Endothelial cell of umbilical vein (primary cell): ENCODE data around the gene TREX2.

Experiments
- EZH2 ChIP-seq: IDR thresholded peaks from 2 replicates; pipeline ENCODE4 v1.6.1; 2012; ENCODE audit warnings: borderline replicate concordance, low read depth, mild to moderate bottlenecking, moderate library complexity, low read length, inconsistent platforms; ENCODE audit not compliant: severe bottlenecking
- FOS ChIP-seq: IDR thresholded peaks from 2 replicates; pipeline ENCODE4 v1.6.1; 2011; ENCODE audit warnings: mild to moderate bottlenecking, low read length, moderate library complexity, borderline replicate concordance; ENCODE audit not compliant: insufficient read depth
- GATA2 ChIP-seq: IDR thresholded peaks from 2 replicates; pipeline ENCODE4 v1.7.0; 2011; ENCODE audit warnings: low read depth, mild to moderate bottlenecking, moderate library complexity, mixed read lengths, low read length; ENCODE audit not compliant: insufficient read length, insufficient read depth
- JUN ChIP-seq: IDR thresholded peaks from 2 replicates; pipeline ENCODE4 v1.6.1; 2011; ENCODE audit warnings: borderline replicate concordance, low read depth; ENCODE audit not compliant: insufficient read length, insufficient read depth
- MYC ChIP-seq: IDR thresholded peaks from one replicate; pipeline ENCODE4 v1.6.1; 2011; ENCODE audit warnings: mild to moderate bottlenecking, low read depth, low read length
- POLR2A ChIP-seq: IDR thresholded peaks from 2 replicates; pipeline ENCODE4 v1.6.1; 2012; ENCODE audit warnings: low read depth, mild to moderate bottlenecking, control low read depth, low read length
- POLR2AphosphoS5 ChIP-seq: IDR thresholded peaks from 2 replicates; pipeline ENCODE4 v1.6.1; 2012; ENCODE audit warnings: low read depth, mild to moderate bottlenecking, control low read depth, low read length, moderate library complexity; ENCODE audit not compliant: insufficient read depth
- TF ChIP-seq, protein P1 (sequence below), 2 donors: IDR thresholded peaks; 1 replicate in 1 of 2; 2 replicates in 1 of 2; pipeline ENCODE4 v1.5.1; 2011; ENCODE audit warnings: low read length in 2 of 2, mild to moderate bottlenecking in 2 of 2, moderate library complexity in 2 of 2, control low read depth in 1 of 2, inconsistent platforms in 1 of 2, low read depth in 1 of 2; ENCODE audit not compliant: insufficient read depth in 1 of 2; ENCODE audit errors: extremely low read depth in 1 of 2
- TF ChIP-seq, protein P2 (sequence below): IDR thresholded peaks from 2 replicates; pipeline ENCODE4 v1.6.1; 2011; ENCODE audit not compliant: insufficient read depth, insufficient read length

- TF ChIP-seq, protein P1, sequence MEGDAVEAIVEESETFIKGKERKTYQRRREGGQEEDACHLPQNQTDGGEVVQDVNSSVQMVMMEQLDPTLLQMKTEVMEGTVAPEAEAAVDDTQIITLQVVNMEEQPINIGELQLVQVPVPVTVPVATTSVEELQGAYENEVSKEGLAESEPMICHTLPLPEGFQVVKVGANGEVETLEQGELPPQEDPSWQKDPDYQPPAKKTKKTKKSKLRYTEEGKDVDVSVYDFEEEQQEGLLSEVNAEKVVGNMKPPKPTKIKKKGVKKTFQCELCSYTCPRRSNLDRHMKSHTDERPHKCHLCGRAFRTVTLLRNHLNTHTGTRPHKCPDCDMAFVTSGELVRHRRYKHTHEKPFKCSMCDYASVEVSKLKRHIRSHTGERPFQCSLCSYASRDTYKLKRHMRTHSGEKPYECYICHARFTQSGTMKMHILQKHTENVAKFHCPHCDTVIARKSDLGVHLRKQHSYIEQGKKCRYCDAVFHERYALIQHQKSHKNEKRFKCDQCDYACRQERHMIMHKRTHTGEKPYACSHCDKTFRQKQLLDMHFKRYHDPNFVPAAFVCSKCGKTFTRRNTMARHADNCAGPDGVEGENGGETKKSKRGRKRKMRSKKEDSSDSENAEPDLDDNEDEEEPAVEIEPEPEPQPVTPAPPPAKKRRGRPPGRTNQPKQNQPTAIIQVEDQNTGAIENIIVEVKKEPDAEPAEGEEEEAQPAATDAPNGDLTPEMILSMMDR (IDR thresholded peaks at IDR 0.05; ENCODE audit: extremely low read depth in 1 of 2, insufficient read depth in 1 of 2, low read depth in 1 of 2, low read length in 2 of 2) = no peak
- no peak for TF ChIP-seq EZH2
- TF ChIP-seq POLR2A = no peak
- TF ChIP-seq POLR2AphosphoS5 = no peak
- TF ChIP-seq, protein P2, sequence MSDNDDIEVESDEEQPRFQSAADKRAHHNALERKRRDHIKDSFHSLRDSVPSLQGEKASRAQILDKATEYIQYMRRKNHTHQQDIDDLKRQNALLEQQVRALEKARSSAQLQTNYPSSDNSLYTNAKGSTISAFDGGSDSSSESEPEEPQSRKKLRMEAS = no peak
- no peak for TF ChIP-seq GATA2
- no peak for TF ChIP-seq JUN
- TF ChIP-seq MYC = no peak
- TF ChIP-seq FOS = no peak
Measured at GRCh38 chrX:153409414-153410101, 36.3 kb downstream of the TREX2 start.
